H1 (cell line): ENCODE results near the gene HDAC9. TPM values are rescaled to one million over a fixed set of nuclear protein-coding genes. Genes with fewer than 3 reads are reported as not detected.

Source experiments
- CTCF ChIA-PET: fragments of 300-600 bp; sonication (Branson Sonifier 250); formaldehyde crosslinking; loops from one replicate; lab custom pipeline; 2021; ENCODE audit not compliant: partially characterized antibody; lab: Charles Lee
- POLR2A ChIA-PET: fragments of 300-600 bp; sonication (Branson Sonifier 250); formaldehyde crosslinking; loops from one replicate; lab custom pipeline; 2021; ENCODE audit warnings: inconsistent platforms; ENCODE audit not compliant: partially characterized antibody; lab: Charles Lee
- DNase-seq, 2 experiments: peaks; one replicate each; pipeline versions ENCODE4 v3.0.0 to v3.0.0-alpha.2; 2010 to 2022; ENCODE audit warnings: low spot score in 2 of 2, low read depth in 1 of 2, mixed read lengths in 1 of 2
- FAIRE-seq: peaks from 2 replicates; lab custom pipeline; 2011; peaks lifted over from hg19 to GRCh38; lab: Jason Lieb, UNC
- H2AFZ ChIP-seq: 2 replicates; pipeline ENCODE4 v1.8.1; 2012; ENCODE audit warnings: low read length, inconsistent platforms
- H2AK5ac ChIP-seq: 2 replicates; pipeline ENCODE4 v1.6.1; 2013; ENCODE audit warnings: low read depth, low read length
- H2BK120ac ChIP-seq: replicated peaks from 2 replicates; pipeline ENCODE3; 2013; ENCODE audit warnings: low read depth, low read length, inconsistent platforms
- H2BK12ac ChIP-seq: 2 replicates; pipeline ENCODE4 v1.6.1; 2013; ENCODE audit warnings: low read depth, low read length
- H2BK15ac ChIP-seq: 2 replicates; pipeline ENCODE4 v1.6.1; 2013; ENCODE audit warnings: low read length
- H2BK20ac ChIP-seq: 2 replicates; pipeline ENCODE4 v1.6.1; 2013; ENCODE audit warnings: low read length
- H2BK5ac ChIP-seq: 2 replicates; pipeline ENCODE4 v1.6.1; 2013; ENCODE audit warnings: low read depth, low read length
- H3K14ac ChIP-seq: 2 replicates; pipeline ENCODE4 v1.6.1; 2013; ENCODE audit warnings: inconsistent platforms; ENCODE audit not compliant: insufficient read length
- H3K18ac ChIP-seq: 2 replicates; pipeline ENCODE4 v1.6.1; 2013; ENCODE audit warnings: low read length; ENCODE audit errors: extremely low read depth
- H3K23ac ChIP-seq: 2 replicates; pipeline ENCODE4 v1.6.1; 2013; ENCODE audit warnings: inconsistent platforms; ENCODE audit not compliant: insufficient read length
- H3K23me2 ChIP-seq: 2 replicates; pipeline ENCODE4 v1.6.1; 2013; ENCODE audit warnings: low read depth, low read length
- H3K27ac ChIP-seq: 2 replicates; pipeline ENCODE4 v1.6.1; 2011; ENCODE audit warnings: low read depth, low read length, inconsistent platforms
- H3K27me3 ChIP-seq, 4 experiments: replicated peaks in 1 of 4; 1 replicate in 1 of 4; 2 replicates in 3 of 4; pipeline versions ENCODE4 v1.6.1 to v1.8.1; 2011 to 2013; ENCODE audit warnings: low read length in 3 of 4, mild to moderate bottlenecking in 3 of 4, inconsistent platforms in 2 of 4, mixed read lengths in 2 of 4, moderate library complexity in 1 of 4; ENCODE audit not compliant: control insufficient read depth in 3 of 4, insufficient read depth in 3 of 4; ENCODE audit errors: extremely low read depth in 1 of 4
- H3K36me3 ChIP-seq, 4 experiments: 2 replicates each; pipeline versions ENCODE4 v1.6.1 to v1.8.1; 2011 to 2013; ENCODE audit warnings: mild to moderate bottlenecking in 4 of 4, low read length in 3 of 4, moderate library complexity in 2 of 4, control low read depth in 1 of 4, inconsistent platforms in 1 of 4; ENCODE audit not compliant: insufficient read depth in 4 of 4, control insufficient read depth in 2 of 4
- H3K4ac ChIP-seq: replicated peaks from 2 replicates; pipeline ENCODE3; 2013; ENCODE audit warnings: low read length, low read depth, mixed read lengths, inconsistent platforms; ENCODE audit not compliant: insufficient read length
- H3K4me1 ChIP-seq, 4 experiments: replicated peaks in 1 of 4; 1 replicate in 1 of 4; 2 replicates in 3 of 4; pipeline versions ENCODE4 v1.6.1 to v1.8.1; 2011 to 2013; ENCODE audit warnings: low read length in 3 of 4, inconsistent platforms in 2 of 4, mixed read lengths in 1 of 4; ENCODE audit not compliant: insufficient read depth in 4 of 4, control insufficient read depth in 3 of 4
- H3K4me2 ChIP-seq, 2 experiments: 2 replicates each; pipeline versions ENCODE4 v1.6.1 to v1.8.1; 2011 to 2013; ENCODE audit warnings: low read depth in 2 of 2, low read length in 2 of 2, control low read depth in 1 of 2, inconsistent platforms in 1 of 2, mild to moderate bottlenecking in 1 of 2; ENCODE audit not compliant: insufficient read depth in 1 of 2
- H3K4me3 ChIP-seq, 4 experiments: fragments of 200-600, 300-600 bp in 1 of 4; sonication (generic), shearing (Covaris generic), sonication (Bioruptor Twin) in 1 of 4; 2 replicates each; pipeline versions ENCODE4 v1.5.1 to v1.8.1; 2011 to 2016; ENCODE audit warnings: low read length in 4 of 4, low read depth in 3 of 4, control low read depth in 2 of 4, inconsistent platforms in 2 of 4, mild to moderate bottlenecking in 2 of 4, mixed read lengths in 1 of 4, moderate library complexity in 1 of 4; ENCODE audit not compliant: insufficient read depth in 2 of 4; ENCODE audit errors: extremely low read depth in 1 of 4
- H3K56ac ChIP-seq: replicated peaks from 2 replicates; pipeline ENCODE3; 2013; ENCODE audit warnings: low read depth, mild to moderate bottlenecking, mixed read lengths, low read length, inconsistent platforms; ENCODE audit not compliant: insufficient read length
- H3K79me1 ChIP-seq: 2 replicates; pipeline ENCODE4 v1.6.1; 2013; ENCODE audit warnings: low read depth, low read length, control low read depth
- H3K79me2 ChIP-seq, 2 experiments: 2 replicates each; pipeline versions ENCODE4 v1.6.1 to v1.8.1; 2012 to 2013; ENCODE audit warnings: low read length in 2 of 2, mild to moderate bottlenecking in 2 of 2, inconsistent platforms in 1 of 2; ENCODE audit not compliant: insufficient read depth in 2 of 2, control insufficient read depth in 1 of 2
- H3K9ac ChIP-seq, 4 experiments: replicated peaks in 1 of 4; 1 replicate in 1 of 4; 2 replicates in 3 of 4; pipeline versions ENCODE4 v1.6.1 to v1.8.1; 2011 to 2013; ENCODE audit warnings: low read depth in 3 of 4, low read length in 3 of 4, control low read depth in 2 of 4, mild to moderate bottlenecking in 2 of 4, moderate library complexity in 2 of 4, inconsistent platforms in 1 of 4; ENCODE audit errors: extremely low read depth in 1 of 4
- H3K9me3 ChIP-seq, 2 experiments: 2 replicates each; pipeline versions ENCODE4 v1.6.1 to v1.8.1; 2012 to 2013; ENCODE audit warnings: mild to moderate bottlenecking in 2 of 2, moderate library complexity in 2 of 2, control low read depth in 1 of 2, inconsistent platforms in 1 of 2, low read depth in 1 of 2, low read length in 1 of 2, mixed read lengths in 1 of 2; ENCODE audit not compliant: insufficient read depth in 2 of 2
- H4K20me1 ChIP-seq, 2 experiments: replicated peaks in 1 of 2; 2 replicates each; pipeline versions ENCODE3 to v1.8.1; 2011 to 2013; ENCODE audit warnings: inconsistent platforms in 2 of 2, low read length in 2 of 2, mild to moderate bottlenecking in 1 of 2; ENCODE audit not compliant: insufficient read depth in 2 of 2, control insufficient read depth in 1 of 2
- H4K5ac ChIP-seq: 2 replicates; pipeline ENCODE4 v1.6.1; 2013; ENCODE audit warnings: low read length, low read depth, mixed read lengths, inconsistent platforms; ENCODE audit not compliant: insufficient read length
- H4K8ac ChIP-seq: 2 replicates; pipeline ENCODE4 v1.8.0; 2013; ENCODE audit warnings: mild to moderate bottlenecking, moderate library complexity, low read length, inconsistent platforms; ENCODE audit not compliant: insufficient read depth; ENCODE audit errors: extremely low read depth
- H4K91ac ChIP-seq: replicated peaks from 2 replicates; pipeline ENCODE3; 2013; ENCODE audit warnings: low read length, mixed read lengths, inconsistent platforms; ENCODE audit not compliant: insufficient read length
- BRCA1 ChIP-seq: IDR thresholded peaks from 2 replicates; pipeline ENCODE4 v1.6.1; 2012; ENCODE audit warnings: low read depth, low read length, improper control_type of control experiment
- CHD1 ChIP-seq: IDR thresholded peaks from 2 replicates; pipeline ENCODE4 v1.6.1; 2012; ENCODE audit warnings: low read depth, low read length, improper control_type of control experiment
- JUND ChIP-seq: IDR thresholded peaks from 2 replicates; pipeline ENCODE4 v1.6.1; 2011; ENCODE audit warnings: mild to moderate bottlenecking, improper control_type of control experiment, low read length
- SRF ChIP-seq: IDR thresholded peaks from 2 replicates; pipeline ENCODE4 v1.6.1; 2011; ENCODE audit warnings: mild to moderate bottlenecking, low read depth, low read length, moderate library complexity
- TCF12 ChIP-seq: IDR thresholded peaks from 2 replicates; pipeline ENCODE4 v1.6.1; 2011; ENCODE audit warnings: low read depth, mild to moderate bottlenecking, low read length
- WGBS, 2 experiments: shearing (Covaris generic) in 1 of 2; methylation state at CpG; one replicate each; pipeline versions ENCODE4 v1.1.6 to v1.1.7; 2013 to 2015; ENCODE audit warnings: low lambda C conversion rate in 2 of 2, mixed read lengths in 2 of 2, inconsistent platforms in 1 of 2, low coverage in 1 of 2, missing lambda C conversion rate in 1 of 2; ENCODE audit not compliant: insufficient replicate concordance in 2 of 2, insufficient coverage in 1 of 2, insufficient read length in 1 of 2; ENCODE audit errors: extremely low coverage in 1 of 2, missing lambda C conversion rate in 1 of 2; 5-methylcytosine and 5-hydroxymethylcytosine counted together
- polyA plus RNA-seq, 7 experiments: library from polyadenylated mRNA; depleted of rRNA in 3 of 7; stranded (reverse) in 5 of 7; unstranded in 2 of 7; fragments of >200 nt in 5 of 7; fragments of 200-250 nt in 2 of 7; gene quantifications; 1 replicate in 5 of 7; 2 replicates in 1 of 7; 4 replicates in 1 of 7; pipeline versions ENCODE4 v1.2.1 to v1.2.3, GENCODE V29; 2011 to 2013; ENCODE audit warnings: missing spikeins in 2 of 7, mixed read lengths in 2 of 7
- total RNA-seq: library from RNA; stranded (reverse); fragmentation: NEBNext Ultra II Directional; extraction: Animal tissue kit (Norgen Biotek cat#: 25700); gene quantifications from 2 replicates; pipeline ENCODE4 v1.2.1, GENCODE V29; 2021

Gene HDAC9
- total and polyA plus RNA-seq, 2 of the 8 experiments (the other 6 are each of a cell fraction or from before 2014, with no cell fraction given), result 9.5 to 13.1 TPM

- no peaks in the 10 kb centered on the region for H3K9me3 ChIP-seq
- no peak overlapping the region for H3K18ac ChIP-seq
- no peaks in the 10 kb centered on the region for H3K27me3 ChIP-seq
- no peak overlapping the region for H3K4ac ChIP-seq
- no peak overlapping the region for H4K91ac ChIP-seq
- H3K23me2 ChIP-seq, result no peaks in the 10 kb centered on the region
- no peak overlapping the region for H2BK12ac ChIP-seq
- no peak overlapping the region for H2BK120ac ChIP-seq
- no peaks in the 10 kb centered on the region for H3K79me1 ChIP-seq
- no peak overlapping the region for H2BK15ac ChIP-seq
- H4K8ac ChIP-seq, result no peak overlapping the region
- no peak overlapping the region for H3K4me3 ChIP-seq
- no peaks in the 10 kb centered on the region for H3K79me2 ChIP-seq
- POLR2A ChIA-PET, result no interaction called here
- H2BK5ac ChIP-seq, result no peak overlapping the region
- H2BK20ac ChIP-seq, result no peak overlapping the region
- CTCF ChIA-PET, result interaction anchor here (0.5 to 10.2 kb wide), 41 partner anchors 10 to 769 kb away, joined by 3 to 94 read pairs (median 4); partner anchors contain the start of gene HDAC9
- H3K23ac ChIP-seq, result no peak overlapping the region
- WGBS, 2 experiments, result 87% methylated on average over 7 of the region's 7 CpGs; no CpG with 5 or more reads in 1 of the 2 experiments
- H2AFZ ChIP-seq, result no peak overlapping the region
- FAIRE-seq, result no peak
- no peak overlapping the region for H3K56ac ChIP-seq
- peaks cover 0 to 1% of the 10 kb centered on the region in 2 experiments for H4K20me1 ChIP-seq
- DNase-seq, result no peak
- no peak overlapping the region for H3K9ac ChIP-seq
- H3K4me2 ChIP-seq, result no peak overlapping the region
- H3K4me1 ChIP-seq, result no peaks in the 10 kb centered on the region
- H3K36me3 ChIP-seq, result peaks cover 0 to 5% (median 0%) of the 10 kb centered on the region in 4 experiments; a peak in 4 of 8 replicates
- no peak overlapping the region for H3K14ac ChIP-seq
- H4K5ac ChIP-seq, result no peak overlapping the region
- no peak overlapping the region for H3K27ac ChIP-seq
- H2AK5ac ChIP-seq, result no peak overlapping the region
- TF ChIP-seq JUND, result no peak
- no peak for TF ChIP-seq TCF12
- TF ChIP-seq CHD1, result no peak
- no peak for TF ChIP-seq BRCA1
- no peak for TF ChIP-seq SRF
Measured at GRCh38 chr7:18590241-18590640, 94.7 kb downstream of the HDAC9 start.
